ENCODE results near the gene LRBA.
"Not testable (repeated sequence)": the region's sequence is repeated elsewhere in the genome, so short reads cannot be mapped to it uniquely, and the experiment has no call there.

LRBA gene

DNA sequence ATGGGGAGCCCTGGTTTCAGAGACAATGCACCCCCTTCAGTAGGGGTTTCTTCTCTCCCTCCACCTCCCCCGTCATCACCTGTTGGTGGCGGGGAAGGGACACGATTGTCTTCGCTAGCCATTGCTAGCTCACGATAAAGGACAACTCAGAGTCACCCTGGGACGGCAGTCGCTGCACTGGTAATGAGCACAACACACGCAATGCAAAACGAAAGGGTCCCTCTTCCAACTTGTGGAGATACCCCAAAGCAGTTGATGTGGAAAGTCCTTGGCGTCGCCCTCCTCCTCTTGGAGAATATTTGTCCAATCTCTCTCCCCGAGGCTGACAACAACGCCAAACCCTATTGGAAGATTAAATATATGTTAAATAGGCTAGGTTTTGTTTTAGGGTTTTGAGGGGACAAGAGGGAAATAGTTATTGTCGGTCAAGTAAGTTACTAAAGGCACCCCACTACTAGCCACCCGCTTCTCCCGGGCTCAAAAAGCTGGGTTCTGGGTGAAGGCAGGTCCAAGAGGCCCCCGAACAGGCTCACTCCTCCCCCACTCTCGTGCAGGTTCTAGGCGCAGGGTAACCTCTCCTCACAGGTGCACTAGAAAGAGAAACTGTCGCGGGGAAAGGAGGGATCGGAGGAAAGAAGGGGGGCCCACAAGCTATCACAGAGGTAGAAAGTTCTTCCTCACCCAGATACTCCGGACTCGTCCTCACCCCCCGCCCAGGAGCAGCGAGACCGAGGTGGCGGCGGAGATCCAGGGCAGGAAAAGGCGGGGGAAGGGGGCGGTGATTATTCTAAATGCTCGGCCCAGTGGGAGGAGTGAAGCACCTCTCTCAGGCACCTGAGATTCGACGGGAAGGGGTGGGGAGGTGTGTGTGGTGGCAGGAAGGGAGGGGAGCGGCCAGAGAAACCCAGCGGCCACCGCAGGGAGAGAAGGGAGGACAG lies at the start of gene LRBA:
Gene LRBA (minus strand): TSS at position 764 of the 938 bp plus-strand sequence. CDS start 642 bp downstream, at position 122.
- DNase-seq: peak; percentile 42 to 58

DNA sequence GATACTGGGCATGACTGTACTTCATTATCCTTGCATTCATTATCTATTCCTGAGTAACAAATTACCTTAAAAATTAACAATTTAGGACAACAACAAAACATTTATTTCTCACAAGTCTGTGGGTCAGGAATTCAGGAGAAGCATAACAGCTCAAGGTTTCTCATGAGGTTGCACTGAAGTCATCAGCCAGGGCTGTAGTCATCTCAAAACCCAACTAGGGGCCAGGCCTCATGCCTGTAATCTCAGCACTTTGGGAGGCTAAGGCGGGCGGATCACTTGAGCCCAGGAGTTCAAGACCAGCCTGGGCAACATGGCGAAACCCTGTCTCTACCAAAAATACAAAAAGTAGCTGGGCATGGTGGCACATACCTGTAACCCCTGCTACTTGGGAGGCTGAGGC lies 48.1 kb upstream of the LRBA start:
- not testable (repeated sequence) for DNase-seq

GRCh38 chr4:151055539-151055938 lies 40.5 kb upstream of the LRBA start:
- no peak for DNase-seq

DNA sequence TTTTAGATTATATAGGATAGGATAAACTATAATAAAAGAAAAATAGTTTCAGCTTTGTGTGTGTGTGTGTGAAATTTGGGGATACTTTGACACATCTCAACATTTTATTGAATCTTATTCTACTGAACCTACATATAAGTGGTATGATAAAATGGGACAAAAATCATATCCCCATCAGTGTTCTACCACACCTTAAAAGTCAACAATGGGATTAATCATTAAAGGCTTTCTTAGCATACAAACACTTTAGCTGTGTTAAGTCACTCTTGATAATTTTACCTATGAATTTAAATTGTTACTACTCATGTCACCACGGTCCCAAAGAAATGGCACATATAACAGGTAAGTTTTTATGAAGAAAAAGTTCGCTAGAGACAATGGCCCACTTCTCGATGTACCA lies 37.7 kb upstream of the LRBA start:
- DNase-seq: no peak

- no peak for DNase-seq
Observed at GRCh38 chr4:151049430-151049884, 34.4 kb upstream of the LRBA start.

DNA sequence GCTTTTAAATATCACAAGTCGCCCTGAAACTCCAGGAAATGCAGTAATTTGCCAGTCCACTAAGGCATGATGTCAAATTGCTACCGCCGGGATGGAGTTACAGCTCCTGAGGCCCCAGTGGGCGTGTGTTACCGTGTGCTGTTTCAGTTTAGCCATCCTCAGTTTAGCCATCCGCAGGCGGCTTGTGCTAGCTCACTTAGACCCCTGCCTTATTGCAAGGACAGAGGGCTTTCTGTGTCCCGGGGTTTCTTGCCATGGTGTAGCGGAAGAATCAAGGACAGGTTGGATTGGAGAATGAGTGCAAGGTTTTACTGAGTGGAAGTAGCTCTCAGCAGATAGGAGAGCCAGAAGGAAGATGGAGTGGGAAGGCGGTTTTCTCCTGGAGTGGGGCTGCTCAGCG lies 33.8 kb upstream of the LRBA start:
- no peak for DNase-seq

DNA sequence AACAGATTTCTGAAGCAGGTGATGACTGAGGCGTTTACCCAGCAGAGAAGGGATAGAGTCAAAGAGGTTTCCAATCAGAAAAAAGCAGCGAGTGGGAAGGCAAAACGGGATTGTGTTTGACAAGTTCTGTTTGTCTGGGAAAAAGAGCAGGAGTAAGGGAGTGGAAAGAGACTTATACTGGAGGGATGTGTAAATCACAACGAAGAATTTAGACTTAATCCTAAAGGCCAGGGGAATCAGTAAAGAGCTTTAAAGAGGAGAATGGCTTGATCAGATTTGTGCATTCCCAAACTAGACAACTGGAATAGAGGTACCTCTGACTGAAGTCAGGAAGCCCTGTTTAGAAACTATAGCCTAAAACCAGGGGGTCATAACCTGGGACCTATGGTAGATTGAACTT lies 31.5 kb upstream of the LRBA start:
- DNase-seq: no peak

DNA sequence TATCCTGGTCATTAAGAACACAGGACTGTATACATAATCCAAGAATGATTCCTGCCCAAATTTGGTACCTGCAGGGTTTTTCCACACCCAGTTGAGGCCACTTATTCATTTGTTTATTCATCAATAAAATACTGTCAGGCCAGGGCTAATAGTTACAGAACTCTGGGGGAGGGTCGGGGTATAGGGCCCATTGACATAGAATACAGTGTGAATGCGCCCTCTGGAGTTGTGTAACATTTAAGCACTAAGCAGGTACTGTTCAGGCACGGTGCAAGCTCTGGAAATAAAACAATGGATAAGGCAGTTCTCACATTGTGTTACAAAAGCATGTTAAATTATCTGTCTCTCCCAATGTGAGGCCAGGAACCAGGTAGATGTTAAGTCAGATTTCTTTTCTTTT lies 30.8 kb upstream of the LRBA start:
- DNase-seq: no peak

- DNase-seq: no peak
Observed at GRCh38 chr4:151043803-151044515, 28.9 kb upstream of the LRBA start.

- DNase-seq: no peak
Observed at GRCh38 chr4:151039733-151040132, 24.6 kb upstream of the LRBA start.

DNA sequence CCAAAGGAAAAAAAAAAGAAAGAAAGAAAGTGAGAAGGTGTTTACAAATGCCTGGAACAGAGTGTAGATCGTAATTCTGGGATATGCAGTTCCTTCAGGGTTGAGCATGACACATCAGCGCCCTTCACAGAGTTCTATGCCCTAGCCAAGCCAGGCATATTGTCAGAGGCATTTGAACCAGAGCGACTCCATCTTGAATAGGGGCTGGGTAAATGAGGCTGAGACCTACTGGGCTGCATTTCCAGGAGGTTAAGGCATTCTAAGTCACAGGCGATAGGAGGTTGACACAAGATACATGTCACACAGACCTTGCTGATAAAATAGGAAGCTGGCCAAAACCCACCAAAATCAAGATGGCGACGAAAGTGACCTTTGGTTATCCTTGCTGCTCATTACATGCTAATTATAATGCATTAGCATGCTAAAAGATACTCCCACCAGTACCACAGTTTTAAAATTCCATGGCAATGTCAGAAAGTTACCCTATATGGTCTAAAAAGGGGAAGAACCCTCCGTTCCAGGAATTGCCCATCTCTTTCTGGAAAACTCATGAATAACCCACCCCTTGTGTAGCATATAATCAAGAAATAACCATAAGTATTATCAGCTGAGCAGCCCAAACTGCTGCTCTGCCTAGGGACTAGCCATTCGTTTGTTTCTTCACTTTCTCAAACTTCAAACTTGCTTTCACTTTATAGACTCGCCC lies 23.5 kb upstream of the LRBA start:
- DNase-seq: no peak

GRCh38 chr4:151035911-151036310 lies 20.8 kb upstream of the LRBA start:
- no peak for DNase-seq

DNA sequence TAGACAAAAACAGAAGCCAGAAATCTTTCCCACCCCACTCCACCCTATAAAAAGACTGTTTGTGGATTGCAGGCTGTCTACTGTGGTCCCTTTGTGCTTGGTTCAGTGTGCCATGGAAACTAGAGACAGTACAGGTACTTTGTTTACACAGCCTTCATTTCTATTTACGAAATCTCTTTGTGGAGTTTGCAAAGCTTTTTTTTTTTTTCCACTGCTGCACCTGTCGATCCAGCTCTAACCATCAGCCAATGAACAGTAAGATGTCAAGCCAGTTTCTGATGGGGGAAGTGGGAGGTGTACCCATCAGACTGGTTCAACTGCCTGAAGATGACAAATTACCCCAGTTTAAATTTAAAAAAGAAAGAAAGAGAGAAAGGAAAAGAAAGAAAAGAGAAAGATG lies 20.2 kb upstream of the LRBA start:
- no peak for DNase-seq

DNA sequence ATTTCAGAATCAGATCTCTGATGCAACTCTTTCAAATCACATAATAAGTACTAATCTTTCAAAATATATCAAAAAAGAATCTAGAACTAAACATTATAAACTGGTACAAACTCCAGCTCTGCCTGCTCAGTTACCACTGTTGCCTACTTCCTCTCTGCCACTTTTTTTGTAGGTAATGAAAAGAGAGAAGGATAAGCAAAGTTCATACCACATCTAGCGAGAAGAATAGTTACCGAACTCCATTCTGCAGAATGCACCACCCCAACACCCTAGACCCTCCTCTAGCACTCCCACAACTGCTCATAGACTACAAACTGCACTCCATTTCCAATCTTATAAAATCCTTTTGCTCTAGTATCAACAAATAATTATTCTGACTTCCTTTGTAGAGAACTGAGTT lies 19.7 kb upstream of the LRBA start:
- no peak for DNase-seq

DNA sequence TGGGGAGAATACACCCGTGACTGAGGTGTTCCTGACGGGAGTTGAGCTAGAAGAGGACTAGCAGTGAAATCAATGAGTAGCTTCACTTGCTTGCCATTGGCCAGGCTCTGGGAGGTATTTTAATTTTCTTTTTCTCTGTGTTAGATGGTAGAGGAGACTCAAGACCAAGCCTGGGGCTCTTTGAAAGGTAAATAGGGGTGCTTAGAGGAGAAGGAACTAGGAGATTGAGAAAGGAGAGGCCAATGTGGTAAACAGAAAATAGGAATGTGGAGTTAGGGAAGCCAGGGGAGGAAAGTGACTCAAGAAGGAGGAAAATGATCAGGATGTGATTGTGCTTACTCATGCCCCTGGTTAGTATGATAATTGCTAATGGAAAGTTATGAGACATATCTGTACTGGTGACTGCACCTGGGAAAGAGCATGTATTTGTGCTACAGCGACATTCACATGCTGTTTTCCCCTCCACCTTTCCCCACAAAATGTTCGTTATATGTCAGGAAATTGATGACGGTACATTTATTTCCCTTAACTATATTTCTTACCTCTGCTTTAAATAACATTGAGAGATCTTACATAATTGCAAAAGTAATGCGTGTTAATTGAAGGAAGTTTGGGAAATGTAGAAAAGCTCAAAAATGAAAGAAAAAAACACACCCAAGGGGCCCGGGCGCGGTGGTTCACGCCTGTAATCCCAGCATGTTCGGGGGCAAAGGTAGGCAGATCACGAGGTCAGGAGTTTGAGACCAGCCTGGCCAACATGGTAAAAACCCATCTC lies 16.9 kb upstream of the LRBA start:
- DNase-seq: no peak

GRCh38 chr4:151029537-151029936 lies 14.5 kb upstream of the LRBA start:
- no peak for DNase-seq

- not testable (repeated sequence) for DNase-seq
Observed at GRCh38 chr4:151029006-151029405, 13.9 kb upstream of the LRBA start.

- no peak for DNase-seq
Observed at GRCh38 chr4:151025759-151026158, 10.7 kb upstream of the LRBA start.

DNA sequence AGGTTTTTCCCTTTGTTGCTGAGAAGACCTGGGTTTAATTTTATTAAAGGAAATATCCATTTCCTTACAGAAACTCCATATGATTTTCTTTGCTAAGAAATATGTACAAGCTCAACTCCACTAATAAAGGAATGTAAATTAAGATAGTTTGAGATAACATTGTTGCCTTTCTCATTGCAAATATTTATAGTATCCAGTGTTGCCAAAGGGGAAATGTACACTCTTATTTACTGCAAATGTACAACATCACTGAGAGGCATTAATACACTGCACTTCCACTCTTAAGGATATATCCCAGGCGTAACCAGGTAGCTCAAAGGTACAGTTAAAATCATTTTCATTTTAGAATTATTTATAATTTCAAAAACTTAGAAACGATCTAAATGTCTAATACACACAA lies 7.5 kb upstream of the LRBA start:
- no peak for DNase-seq

GRCh38 chr4:151021637-151022334 lies 6.7 kb upstream of the LRBA start:
- no peak for DNase-seq

DNA sequence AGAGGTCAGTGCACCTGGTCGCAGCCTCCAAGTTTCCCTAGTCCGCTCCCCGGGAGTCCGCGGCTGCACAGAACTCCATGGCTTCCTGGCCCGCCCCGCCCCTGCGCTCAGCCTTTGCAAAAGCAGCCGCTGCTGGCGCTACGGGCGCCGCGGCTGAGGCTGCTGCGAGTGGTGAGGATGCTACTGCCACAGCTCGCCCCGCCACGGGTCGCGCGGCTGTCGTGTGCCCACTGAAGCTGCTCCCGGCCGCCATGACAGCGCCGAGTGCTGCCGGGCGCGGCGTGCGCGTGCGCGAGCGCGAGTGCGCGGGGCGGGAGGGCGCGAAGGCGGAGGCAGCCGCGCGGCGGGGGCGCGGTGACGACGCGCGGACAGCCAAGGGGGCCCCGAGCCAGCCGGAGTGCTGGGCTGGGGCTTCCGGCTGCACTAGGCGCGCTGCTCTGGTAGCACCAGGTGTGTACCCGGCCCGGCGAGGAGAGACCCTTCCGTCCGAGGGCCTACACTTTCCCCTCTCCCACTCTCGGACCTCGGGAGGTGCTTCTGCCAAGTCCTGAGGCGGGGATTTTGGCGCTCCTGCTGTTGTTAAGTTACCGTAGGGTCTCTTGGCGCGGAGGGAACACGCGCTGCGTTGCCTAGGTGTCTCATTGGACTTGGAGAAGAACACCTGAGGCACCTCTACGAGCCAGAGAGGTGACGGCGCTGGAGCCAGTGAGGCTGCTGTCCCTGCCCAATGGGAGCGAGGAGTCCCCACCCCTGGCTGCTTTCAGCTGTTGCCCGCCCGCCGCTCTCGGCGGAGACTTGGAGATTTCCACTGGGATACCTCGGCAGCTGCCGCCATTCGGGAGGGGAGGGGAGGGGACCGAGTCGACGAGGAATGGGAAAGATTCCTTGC lies 619 bp upstream of the LRBA start:
- peak; percentile 48 to 86 for DNase-seq

All from NCI-H446 (cell line).